Sigmoid colon (tissue), 7 donors: ENCODE measurements around the gene MRPL2. TPM values are rescaled to one million over a fixed set of nuclear protein-coding genes. Genes with fewer than 3 reads are reported as not detected.

Source experiments
- DNase-seq: peaks from one replicate; pipeline ENCODE4 v3.0.0-alpha.2; 2019
- H3K27ac ChIP-seq, 4 donors: fragments of 200-600 bp; sonication (generic); one replicate each; pipeline ENCODE4 v1.5.1; 2016 to 2019; ENCODE audit warnings: mild to moderate bottlenecking in 1 of 4
- H3K27me3 ChIP-seq, 3 donors: fragments of 200-600 bp; sonication (generic); one replicate each; pipeline ENCODE4 v1.5.1; 2019; ENCODE audit warnings: mild to moderate bottlenecking in 1 of 3
- H3K36me3 ChIP-seq, 4 donors: fragments of 200-600 bp; sonication (generic); one replicate each; pipeline ENCODE4 v1.5.1; 2016 to 2019
- H3K4me1 ChIP-seq, 4 donors: fragments of 200-600 bp; sonication (generic); one replicate each; pipeline ENCODE4 v1.5.1; 2017 to 2019
- H3K4me3 ChIP-seq, 4 donors: fragments of 200-600 bp; sonication (generic); one replicate each; pipeline ENCODE4 v1.5.1; 2017 to 2019; ENCODE audit warnings: mild to moderate bottlenecking in 2 of 4, moderate library complexity in 1 of 4
- H3K9me3 ChIP-seq, 4 donors: fragments of 200-600 bp in 3 of 4; sonication (generic) in 3 of 4; one replicate each; pipeline versions ENCODE4 v1.5.1 to v1.6.1; 2013 to 2019
- CTCF ChIP-seq, 4 experiments: fragments of 450-650 bp in 3 of 4; fragments of 200-600 bp in 1 of 4; IDR thresholded peaks; one replicate each; pipeline ENCODE4 v1.5.1; 2016 to 2019; ENCODE audit warnings: antibody characterized with exemption in 4 of 4, mild to moderate bottlenecking in 3 of 4, moderate library complexity in 2 of 4
- EP300 ChIP-seq, 4 donors: sonication (generic); formaldehyde crosslinking; IDR thresholded peaks; one replicate each; pipeline ENCODE4 v1.6.1; 2017; ENCODE audit warnings: antibody characterized with exemption in 4 of 4
- POLR2A ChIP-seq, 2 donors: fragments of 450-650 bp; IDR thresholded peaks; one replicate each; pipeline ENCODE4 v1.6.1; 2016; ENCODE audit warnings: antibody characterized with exemption in 2 of 2, mild to moderate bottlenecking in 2 of 2, moderate library complexity in 2 of 2
- POLR2AphosphoS5 ChIP-seq, 4 donors: sonication (generic); formaldehyde crosslinking; IDR thresholded peaks; one replicate each; pipeline ENCODE4 v1.6.1; 2017; ENCODE audit warnings: antibody characterized with exemption in 4 of 4
- WGBS, 2 donors: extraction: QIAGEN DNeasy Blood & Tissue Kit; methylation state at CpG; one replicate each; pipeline ENCODE4 v1.1.7; 2013; 5-methylcytosine and 5-hydroxymethylcytosine counted together
- intact Hi-C: fragments of 100-400 bp; cut with DNase I; formaldehyde crosslinking; loops from one replicate; pipeline ENCODE4 v1.15.1; 2023
- polyA plus RNA-seq, 3 donors: library from polyadenylated mRNA; stranded (reverse); fragments of 200-250 nt; gene quantifications; one replicate each; pipeline ENCODE4 v1.2.3, GENCODE V29; 2013
- total RNA-seq, 4 donors: library from RNA; depleted of rRNA; stranded (reverse); fragments of >200 nt; gene quantifications; one replicate each; pipeline ENCODE4 v1.1.0, GENCODE V29; 2016
- donor health status: healthy with polysubstance abuse.
- donor health status: Bipolar disorder and iron deficiency.
- donor health status: healthy.

Gene MRPL2
- total and polyA plus RNA-seq, 7 donors = 14.1 to 70.2 (median 25.7) TPM

DNA sequence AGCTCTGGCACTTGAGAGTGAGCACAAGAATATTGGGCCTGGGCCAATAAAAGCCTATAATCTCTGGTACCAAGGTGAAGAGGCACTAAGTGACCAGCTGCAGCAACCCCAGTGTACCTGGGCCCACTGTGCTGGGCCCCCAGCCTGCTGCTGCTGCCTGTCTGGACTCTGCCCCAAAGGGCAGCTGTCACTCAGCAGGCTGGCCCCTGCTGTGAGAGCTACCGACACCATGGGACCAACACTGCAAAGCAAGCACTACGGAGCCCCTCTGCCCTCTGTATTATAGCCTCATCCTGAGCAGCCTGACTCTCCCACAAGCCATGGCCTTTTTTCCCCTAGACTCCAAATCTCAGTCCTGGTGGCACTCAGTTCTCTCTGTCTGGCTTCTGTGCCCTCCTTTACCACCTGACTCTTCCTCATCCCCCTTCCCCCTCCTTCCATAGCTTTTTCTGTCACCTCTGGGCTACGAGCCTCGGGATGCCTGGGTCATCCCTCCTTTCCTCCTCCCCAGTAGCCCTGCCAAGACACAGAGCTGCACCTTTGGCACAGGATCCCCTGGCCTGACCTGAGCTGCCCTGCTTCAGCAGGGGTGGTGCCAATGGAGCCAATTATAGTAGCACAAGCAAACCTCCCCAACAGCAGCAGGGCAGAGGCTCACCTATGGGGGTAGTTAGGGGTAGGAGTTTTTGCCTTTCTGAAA lies 23.6 kb downstream of the MRPL2 start:
- DNase-seq = no peak
- intact Hi-C loops = no loop called here
- no peaks in the 10 kb centered on the region for H3K9me3 ChIP-seq
- H3K4me1 ChIP-seq = no peaks in the 10 kb centered on the region
- 77 to 89% methylated on average over 4 of the region's 4 CpGs for WGBS, 2 donors
- H3K4me3 ChIP-seq = no peak overlapping the region
- H3K36me3 ChIP-seq = peaks cover 13 to 77% (median 18%) of the 10 kb centered on the region in 4 donors
- H3K27me3 ChIP-seq = no peaks in the 10 kb centered on the region
- no peak overlapping the region for H3K27ac ChIP-seq
- TF ChIP-seq CTCF (IDR thresholded peaks at IDR 0.05) = no peak
- TF ChIP-seq POLR2A (IDR thresholded peaks at IDR 0.05) = no peak
- TF ChIP-seq EP300 (IDR thresholded peaks at IDR 0.05) = no peak
- no peak for TF ChIP-seq POLR2AphosphoS5 (IDR thresholded peaks at IDR 0.05)

GRCh38 chr6:43034190-43034525 lies 25.1 kb downstream of the MRPL2 start:
- intact Hi-C loops = no loop called here
- TF ChIP-seq POLR2A (IDR thresholded peaks at IDR 0.05) = no peak
- TF ChIP-seq EP300 (IDR thresholded peaks at IDR 0.05) = no peak
- no peak for TF ChIP-seq CTCF (IDR thresholded peaks at IDR 0.05)
- TF ChIP-seq POLR2AphosphoS5 (IDR thresholded peaks at IDR 0.05) = no peak
- H3K9me3 ChIP-seq = no peaks in the 10 kb centered on the region
- 92 to 95% methylated on average over 2 of the region's 2 CpGs for WGBS, 2 donors
- H3K36me3 ChIP-seq = peaks cover 18 to 84% (median 28%) of the 10 kb centered on the region in 4 donors
- no peaks in the 10 kb centered on the region for H3K4me1 ChIP-seq
- no peak overlapping the region for H3K27ac ChIP-seq
- H3K4me3 ChIP-seq = no peak overlapping the region
- no peak for DNase-seq
- no peaks in the 10 kb centered on the region for H3K27me3 ChIP-seq

GRCh38 chr6:43033496-43034189 lies 25.6 kb downstream of the MRPL2 start:
- Histone ChIP-seq H3K4me1 (no peaks in the 10 kb centered on the region), H3K27me3 (no peaks in the 10 kb centered on the region), H3K27ac (no peak overlapping the region), H3K4me3 (no peak overlapping the region), H3K36me3 (peaks cover 24 to 84% (median 33%) of the 10 kb centered on the region in 4 donors), H3K9me3 (no peaks in the 10 kb centered on the region)
- 84 to 87% methylated on average over 2 of the region's 2 CpGs for WGBS, 2 donors
- TF ChIP-seq CTCF (IDR thresholded peaks at IDR 0.05) (no peak), EP300 (IDR thresholded peaks at IDR 0.05) (no peak), POLR2AphosphoS5 (IDR thresholded peaks at IDR 0.05) (no peak), POLR2A (IDR thresholded peaks at IDR 0.05) (no peak)
- intact Hi-C loops = no loop called here
- DNase-seq = no peak

DNA sequence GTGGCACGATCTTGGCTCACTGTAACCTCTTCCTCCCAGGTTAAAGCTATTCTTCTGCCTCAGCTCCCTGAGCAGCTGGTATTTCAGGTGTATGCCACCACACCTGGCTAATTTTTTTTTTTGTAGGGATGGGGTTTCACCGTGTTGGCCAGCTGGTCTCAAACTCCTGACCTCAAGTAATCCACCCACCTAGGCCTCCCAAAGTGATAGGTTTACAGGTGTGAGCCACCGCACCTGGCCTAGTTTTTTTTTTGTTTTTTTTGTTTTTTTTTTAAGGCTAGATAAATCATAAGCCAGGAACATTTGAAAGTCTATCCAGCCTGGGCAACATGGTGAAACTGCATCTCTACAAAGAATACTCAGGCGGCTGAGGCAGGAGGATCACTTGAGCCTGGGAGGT lies 26.9 kb downstream of the MRPL2 start:
- TF ChIP-seq POLR2AphosphoS5 (IDR thresholded peaks at IDR 0.05) (no peak), POLR2A (IDR thresholded peaks at IDR 0.05) (no peak), CTCF (IDR thresholded peaks at IDR 0.05) (no peak), EP300 (IDR thresholded peaks at IDR 0.05) (no peak)
- DNase-seq = no peak
- no peak overlapping the region for H3K27ac ChIP-seq
- H3K27me3 ChIP-seq = no peaks in the 10 kb centered on the region
- no peaks in the 10 kb centered on the region for H3K9me3 ChIP-seq
- intact Hi-C loops = no loop called here
- 85 to 90% methylated on average over 4 of the region's 4 CpGs for WGBS, 2 donors
- peaks cover 19 to 84% (median 36%) of the 10 kb centered on the region in 4 donors for H3K36me3 ChIP-seq
- H3K4me1 ChIP-seq = no peaks in the 10 kb centered on the region
- no peak overlapping the region for H3K4me3 ChIP-seq
